Stimulated activated CD4-positive, alpha-beta T cell treated with anti-CD3 and anti-CD28 coated beads, Interleukin-4, amount 100 ng/mL, for 48 hours (primary cell): ENCODE results near the gene SIGLEC11.
"Not testable (repeated sequence)": the region's sequence is repeated elsewhere in the genome, so short reads cannot be mapped to it uniquely, and the experiment has no call there.

ENCODE experiments used
- DNase-seq, 2 donors: peaks; one replicate each; pipeline ENCODE4 v3.0.0-alpha.2; 2020; ENCODE audit warnings: low read depth in 2 of 2

SIGLEC11 gene

GRCh38 chr19:49960980-49961379, at the start of gene SIGLEC11:
Gene SIGLEC11 (minus strand): TSS chr19:49961172. CDS start chr19:49961081, 91 bp downstream.
- not testable (repeated sequence) for DNase-seq

- DNase-seq: no peak
Measured at GRCh38 chr19:50008532-50008931, 47.6 kb upstream of the SIGLEC11 start.

DNA sequence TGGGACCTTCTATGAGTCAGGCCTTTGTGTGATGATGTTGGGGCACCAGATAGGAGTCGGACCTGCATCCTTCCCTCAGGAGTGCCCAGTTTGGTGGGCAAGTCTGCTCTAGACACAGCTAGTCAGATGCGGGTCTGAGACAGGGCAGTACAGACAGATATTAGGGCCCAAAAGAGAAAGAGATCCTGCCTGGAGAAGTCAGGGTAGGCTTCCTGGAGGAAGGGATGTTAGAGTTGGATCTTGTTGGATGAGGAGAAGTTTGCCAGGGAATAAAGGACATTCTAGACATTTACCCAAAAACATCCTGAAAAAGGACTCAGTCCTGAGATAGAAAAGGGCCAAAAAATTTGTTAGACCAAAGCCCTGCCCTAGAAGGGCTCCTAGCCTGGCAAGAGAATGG, 47.0 kb upstream of the SIGLEC11 start:
- no peak for DNase-seq

DNA sequence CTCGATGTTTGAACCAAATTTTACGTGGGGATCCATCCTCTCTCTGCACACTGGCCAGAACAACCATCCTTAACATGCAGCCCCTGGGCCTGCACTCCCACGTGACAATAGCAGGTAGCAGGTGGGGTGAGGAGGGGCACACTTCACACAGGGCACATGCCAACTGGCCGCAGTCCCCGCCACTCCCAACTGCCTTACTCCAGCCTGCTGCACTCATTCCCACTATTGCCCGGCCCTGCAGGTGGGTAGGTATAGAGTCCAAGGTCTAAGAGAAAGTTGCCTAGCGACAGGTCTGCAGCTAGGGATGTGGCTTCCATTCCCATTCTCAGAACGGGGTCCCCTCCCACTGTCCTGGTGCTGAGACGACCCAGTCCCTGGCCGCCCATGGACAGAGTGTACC, 46.2 kb upstream of the SIGLEC11 start:
- no peak for DNase-seq

DNA sequence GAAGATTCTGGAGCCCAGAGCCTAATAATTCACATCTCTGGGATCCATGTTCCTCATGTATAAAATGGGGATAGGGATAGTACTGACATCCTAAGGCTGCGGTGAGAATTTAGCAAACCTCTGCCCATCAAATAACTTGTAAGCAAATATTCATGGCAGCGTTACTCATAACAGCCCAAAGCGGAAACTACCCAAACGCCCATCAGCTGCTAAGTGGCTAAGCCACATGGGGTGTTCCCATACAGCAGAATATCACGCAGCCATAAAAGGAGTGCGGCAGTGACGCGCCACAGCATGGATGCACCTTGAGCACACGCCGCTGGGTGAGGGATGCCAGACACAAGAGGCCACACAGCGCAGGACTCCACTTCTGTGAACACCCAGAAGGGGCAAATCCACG, 44.5 kb upstream of the SIGLEC11 start:
- DNase-seq: no peak

DNA sequence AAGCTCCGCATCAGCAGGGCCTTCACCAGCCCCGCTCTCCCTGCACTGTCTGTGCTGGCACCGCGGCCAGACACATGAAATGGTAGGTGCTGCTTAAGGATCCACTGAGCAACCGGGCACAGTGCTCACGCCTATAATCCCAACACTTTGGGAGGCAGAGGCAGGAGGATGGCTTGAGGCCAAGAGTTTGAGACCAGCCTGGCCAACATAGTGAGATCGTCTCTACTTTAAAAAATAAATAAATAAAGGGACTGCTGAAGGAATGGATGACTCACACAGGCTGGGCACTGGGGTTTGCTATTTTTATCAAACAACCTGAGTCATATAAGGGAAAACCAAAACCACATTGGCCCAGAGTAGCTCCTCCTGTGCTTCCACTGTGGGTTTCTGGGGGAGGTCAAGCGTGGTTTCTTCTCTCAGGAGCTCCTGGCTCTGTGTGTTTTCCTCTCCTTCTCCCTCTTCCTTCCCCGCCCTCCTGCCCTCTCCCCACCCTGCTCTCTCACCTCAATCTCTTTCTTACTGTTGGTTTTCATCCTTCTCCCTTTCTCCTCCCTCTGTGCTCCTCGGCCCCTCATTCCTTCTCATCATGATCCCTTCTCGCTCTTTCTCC, 42.9 kb upstream of the SIGLEC11 start:
- peak in 1 of 2 donors; percentile 31 for DNase-seq

GRCh38 chr19:50003254-50003788, 42.3 kb upstream of the SIGLEC11 start:
- no peak for DNase-seq

GRCh38 chr19:50002386-50002960, 41.5 kb upstream of the SIGLEC11 start:
- no peak for DNase-seq

DNA sequence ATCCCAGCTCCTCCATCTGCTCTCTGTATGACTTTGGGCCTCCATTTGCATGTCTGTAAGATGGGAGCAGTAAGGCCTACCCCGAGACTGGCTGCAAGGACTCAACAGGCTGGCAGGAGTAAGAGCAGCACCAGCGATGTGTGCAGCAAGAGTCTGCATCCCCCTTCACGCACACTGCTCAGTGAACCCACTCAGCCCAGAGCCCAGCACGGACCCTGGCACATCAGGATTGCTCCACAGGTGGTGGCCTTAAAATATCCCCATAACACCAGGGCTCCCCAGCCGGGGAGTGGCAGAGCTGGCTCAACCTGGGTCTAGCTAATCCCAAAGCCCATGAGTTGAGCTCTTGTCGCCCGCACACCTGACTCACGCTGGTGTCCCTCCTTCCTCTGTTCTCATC, 40.8 kb upstream of the SIGLEC11 start:
- no peak for DNase-seq

DNA sequence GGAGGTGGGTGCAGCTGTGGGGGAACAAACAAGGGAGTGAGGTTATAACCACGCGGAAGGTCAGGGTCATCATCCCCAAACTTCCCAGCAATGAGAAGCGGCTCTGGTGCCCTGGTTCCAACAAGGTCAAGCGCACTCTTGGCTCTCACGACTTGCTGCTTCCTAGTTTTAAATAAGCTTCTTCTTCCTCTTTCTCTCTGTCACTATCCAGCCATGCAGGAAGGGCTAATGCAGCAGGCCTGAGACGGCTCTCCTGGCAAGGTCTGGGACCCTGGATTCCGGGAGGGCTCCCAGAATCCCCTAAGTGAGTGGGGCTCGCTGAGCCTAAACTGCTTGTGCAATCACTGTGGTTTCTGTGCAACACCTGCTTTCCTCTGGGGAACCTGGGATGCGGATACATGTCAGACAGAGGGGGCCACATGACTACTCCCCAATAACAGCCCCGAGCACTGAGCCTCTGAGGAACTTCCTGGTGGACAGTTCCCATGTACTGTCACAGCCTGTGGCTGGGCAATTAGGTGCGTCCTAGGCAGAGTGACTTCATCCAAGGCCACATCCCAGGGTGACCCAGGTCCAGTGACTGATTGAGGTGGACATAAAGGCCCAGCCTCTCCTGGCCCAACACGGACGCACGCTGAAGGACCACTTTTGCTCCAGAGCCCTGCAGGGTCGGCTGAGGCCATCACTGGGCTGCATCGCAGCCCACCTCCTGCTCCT, 40.0 kb upstream of the SIGLEC11 start:
- no peak for DNase-seq

DNA sequence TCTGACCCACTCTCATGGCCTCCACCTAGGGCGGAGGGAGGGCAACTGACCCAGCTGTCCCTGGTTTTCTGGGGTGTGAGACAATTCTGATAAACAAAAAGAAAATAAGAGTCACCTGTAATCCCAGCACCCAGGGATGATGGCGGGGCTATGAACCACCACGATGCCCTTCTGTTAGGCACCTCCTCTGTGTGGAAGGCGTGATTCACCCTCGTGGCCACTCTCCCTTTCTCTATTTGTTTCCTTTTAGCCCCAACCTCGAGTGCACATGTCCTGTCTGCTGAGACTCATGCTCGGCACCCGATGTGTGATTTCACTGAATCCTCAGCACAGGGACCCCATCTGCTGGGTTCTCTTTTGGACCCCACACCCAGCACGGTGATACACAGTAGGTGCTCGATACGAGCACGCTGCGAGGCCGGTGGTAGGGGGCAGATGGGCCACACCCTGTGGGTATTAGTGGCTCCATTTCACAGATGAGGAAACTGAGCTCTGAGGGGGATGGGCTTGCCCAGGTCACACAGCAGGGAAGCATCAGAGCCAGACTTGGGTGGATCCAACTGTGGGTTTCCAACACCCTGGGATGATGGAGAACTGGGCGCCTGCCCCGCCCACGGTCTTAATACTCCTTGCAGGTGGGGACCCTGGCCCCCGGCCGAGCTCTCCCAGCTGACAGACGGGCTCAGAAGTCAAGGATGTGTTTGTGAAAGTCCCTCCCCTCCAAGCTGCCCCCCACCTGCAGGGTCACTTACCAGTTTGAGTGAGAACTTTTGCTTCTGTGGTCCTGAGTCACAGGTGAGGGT, 39.3 kb upstream of the SIGLEC11 start:
- no peak for DNase-seq

DNA sequence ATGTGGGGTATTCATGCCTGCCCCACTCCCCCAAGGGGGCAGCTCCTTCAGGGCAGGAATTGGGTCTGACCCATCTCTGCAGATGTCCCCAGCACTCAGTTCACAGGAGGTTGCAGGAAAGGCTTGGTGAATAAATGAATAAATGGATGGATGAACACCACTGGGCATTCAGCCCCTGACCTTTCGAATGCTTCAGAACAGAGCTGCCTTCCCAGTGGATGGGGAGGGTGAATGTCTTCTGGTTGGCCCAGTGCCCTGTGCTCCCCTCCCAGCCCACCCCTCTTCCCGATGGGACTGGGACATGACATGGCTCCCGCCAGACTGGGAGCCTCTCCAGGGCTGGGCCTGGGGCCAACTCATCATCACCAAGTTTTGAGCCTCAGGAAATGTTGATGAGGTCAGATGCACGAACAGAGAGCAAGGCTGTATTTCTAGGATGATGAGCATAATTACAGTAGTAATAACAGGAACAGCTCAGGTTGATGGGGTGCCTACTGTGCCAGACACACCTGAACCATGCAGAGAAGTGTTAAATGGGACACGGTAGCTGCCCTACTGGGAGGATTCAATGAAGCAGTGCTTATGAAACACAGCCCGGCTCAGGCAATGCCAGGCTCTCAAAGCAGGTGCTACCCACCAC, 38.5 kb upstream of the SIGLEC11 start:
- DNase-seq: no peak

DNA sequence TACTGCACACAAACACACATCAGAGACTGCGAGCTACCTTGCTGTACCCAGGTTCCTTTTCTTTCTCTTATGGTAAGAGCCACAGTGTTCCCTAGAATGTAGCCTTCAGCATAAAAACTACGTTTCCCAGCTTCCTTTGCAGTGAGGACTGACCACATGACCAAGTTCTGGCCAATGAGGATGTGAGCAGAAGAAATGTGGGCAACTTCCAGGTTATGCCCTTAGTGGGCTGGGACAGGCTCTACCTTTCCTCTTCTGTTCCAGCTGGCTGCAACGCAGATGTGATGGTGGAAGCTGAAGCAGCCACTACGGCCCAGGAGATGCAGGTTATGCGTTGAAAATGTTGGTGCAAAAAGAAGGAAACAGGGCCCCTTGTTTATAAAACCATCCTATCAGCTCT, 36.7 kb upstream of the SIGLEC11 start:
- DNase-seq: no peak

GRCh38 chr19:49988433-49988832, 27.5 kb upstream of the SIGLEC11 start:
- peak in 1 of 2 donors; percentile 17 for DNase-seq

- no peak for DNase-seq
Measured at GRCh38 chr19:49988007-49988406, 27.0 kb upstream of the SIGLEC11 start.

DNA sequence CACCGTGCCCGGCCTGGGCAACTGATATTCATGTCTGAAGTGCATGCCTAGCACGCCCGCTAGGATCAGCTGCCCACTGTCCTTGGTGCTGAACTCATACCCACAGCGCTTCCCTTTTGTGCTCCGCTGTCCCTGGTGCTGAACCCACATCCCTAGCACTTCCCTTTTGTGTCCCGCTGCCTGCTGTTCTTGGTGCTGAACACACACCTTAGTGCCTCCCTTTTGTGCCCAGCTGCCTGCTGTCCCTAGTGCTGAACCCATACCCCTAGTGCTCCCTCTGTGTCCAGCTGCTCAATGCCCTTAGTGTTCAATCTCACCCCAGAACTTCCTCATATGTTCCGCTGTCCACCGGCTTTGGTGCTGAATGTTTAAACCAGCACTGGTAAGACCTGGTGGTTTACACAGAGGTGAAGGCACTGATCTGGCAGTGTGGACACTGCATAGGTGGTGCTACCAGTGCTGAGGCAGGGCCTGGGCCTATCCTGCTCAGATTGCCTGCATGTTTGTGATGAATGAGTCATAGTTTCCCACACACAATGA, 26.3 kb upstream of the SIGLEC11 start:
- DNase-seq: peak; percentile 76 to 82

DNA sequence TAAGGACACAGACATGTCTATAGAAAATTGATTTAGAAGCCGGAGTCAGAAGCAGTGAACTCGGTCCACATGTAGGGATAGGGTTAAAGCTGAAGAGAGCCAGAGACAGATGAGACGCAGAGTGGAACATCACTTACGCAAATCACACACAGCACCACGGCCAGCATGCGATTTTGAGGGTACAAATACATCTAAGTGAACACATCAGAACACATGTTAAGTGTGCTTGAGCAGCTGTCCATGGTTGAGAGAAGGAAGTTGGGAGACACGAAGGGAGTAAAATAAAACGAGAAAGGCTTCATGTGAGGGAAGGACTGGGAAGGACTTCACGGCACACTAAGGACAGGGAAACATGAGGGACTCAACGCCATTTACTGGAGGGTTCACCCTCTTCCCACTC, 25.4 kb upstream of the SIGLEC11 start:
- DNase-seq: no peak

- no peak for DNase-seq
Measured at GRCh38 chr19:49985871-49986270, 24.9 kb upstream of the SIGLEC11 start.

DNA sequence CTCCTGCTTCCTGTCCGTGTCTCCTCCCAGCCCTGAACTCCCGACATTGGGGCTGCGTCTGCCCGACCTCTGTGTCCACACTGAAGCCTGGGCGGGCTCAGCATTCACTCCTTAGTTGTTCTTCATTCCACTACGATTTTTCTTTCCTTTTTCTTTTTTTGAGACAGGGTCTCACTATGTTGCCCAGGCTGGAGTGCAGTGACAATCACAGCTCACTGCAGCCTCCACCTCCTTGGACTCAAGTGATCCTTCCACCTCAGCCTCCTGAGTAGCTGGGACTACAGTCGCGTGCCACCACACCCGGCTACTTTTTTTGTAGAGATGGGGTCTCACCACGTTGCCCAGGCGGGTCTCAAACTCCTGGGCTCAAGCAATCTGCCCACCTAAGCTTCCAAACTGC, 23.5 kb upstream of the SIGLEC11 start:
- DNase-seq: no peak

DNA sequence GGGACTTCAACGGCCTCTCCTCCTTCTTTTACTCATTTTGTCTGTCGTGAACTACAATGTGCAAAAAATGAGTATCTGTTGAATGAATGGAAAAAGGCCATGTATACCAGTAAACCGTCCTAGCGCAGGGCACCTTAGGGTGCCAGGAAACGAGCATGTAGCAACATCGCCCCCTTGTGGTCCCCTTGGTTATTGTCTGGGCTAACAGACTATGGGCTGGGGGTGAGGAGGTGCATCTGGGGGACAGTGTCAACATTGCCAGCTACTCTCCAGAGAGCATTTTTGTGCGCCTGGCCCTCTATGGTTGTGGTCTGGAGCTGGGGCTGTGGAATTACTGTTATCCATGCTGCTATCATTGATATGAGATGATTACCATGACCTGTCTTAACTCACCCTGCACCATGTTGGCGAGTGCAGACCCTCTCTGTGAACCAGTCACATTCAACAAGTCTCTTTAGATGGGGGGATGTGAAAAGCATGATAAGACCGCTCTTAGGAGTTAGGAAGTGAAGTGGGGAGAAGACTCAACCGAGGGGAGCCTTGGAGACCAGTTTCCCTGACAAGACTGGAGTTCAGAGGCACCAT, 22.8 kb upstream of the SIGLEC11 start:
- DNase-seq: peak; percentile 68 to 85
